NCI-H2227 (cell line): ENCODE measurements around the gene PPP2R1B.
"Not testable (repeated sequence)": the region's sequence is repeated elsewhere in the genome, so short reads cannot be mapped to it uniquely, and the experiment has no call there.

Source experiments
- DNase-seq: peaks from one replicate; lab custom pipeline; 2025; ENCODE audit not compliant: unreplicated experiment; lab: John Stamatoyannopoulos, UW

Gene PPP2R1B

GRCh38 chr11:111727431-111727830, 38.8 kb downstream of the PPP2R1B start:
- no peak for DNase-seq

GRCh38 chr11:111726301-111726713, 39.9 kb downstream of the PPP2R1B start:
- DNase-seq: no peak

- no peak for DNase-seq
These were observed 40.6 kb downstream of the PPP2R1B start for GRCh38 chr11:111725621-111726020.

- no peak for DNase-seq
These were observed 41.5 kb downstream of the PPP2R1B start for GRCh38 chr11:111724615-111725129.

GRCh38 chr11:111723595-111723994, 42.6 kb downstream of the PPP2R1B start:
- DNase-seq: no peak

GRCh38 chr11:111722501-111722900, 43.7 kb downstream of the PPP2R1B start:
- no peak for DNase-seq

GRCh38 chr11:111720801-111721494, 45.2 kb downstream of the PPP2R1B start:
- DNase-seq: no peak

- DNase-seq: no peak
These were observed 46.8 kb downstream of the PPP2R1B start for GRCh38 chr11:111719379-111719778.

GRCh38 chr11:111718859-111719258, 47.3 kb downstream of the PPP2R1B start:
- DNase-seq: no peak

- no peak for DNase-seq
These were observed 47.8 kb downstream of the PPP2R1B start for GRCh38 chr11:111718436-111718835.

GRCh38 chr11:111717660-111718059, 48.5 kb downstream of the PPP2R1B start:
- not testable (repeated sequence) for DNase-seq

- DNase-seq: no peak
These were observed 50.9 kb downstream of the PPP2R1B start for GRCh38 chr11:111715142-111715816.

- no peak for DNase-seq
These were observed 51.7 kb downstream of the PPP2R1B start for GRCh38 chr11:111714522-111714921.

- DNase-seq: no peak
These were observed 58.5 kb downstream of the PPP2R1B start for GRCh38 chr11:111707691-111708067.

GRCh38 chr11:111707039-111707690, 59.0 kb downstream of the PPP2R1B start:
- DNase-seq: no peak

- DNase-seq: no peak
These were observed 62.6 kb downstream of the PPP2R1B start for GRCh38 chr11:111703576-111703975.

GRCh38 chr11:111702623-111703022, 63.6 kb downstream of the PPP2R1B start:
- no peak for DNase-seq

GRCh38 chr11:111700162-111700561, 66.0 kb downstream of the PPP2R1B start:
- no peak for DNase-seq

GRCh38 chr11:111699579-111700156, 66.5 kb downstream of the PPP2R1B start:
- no peak for DNase-seq

- no peak for DNase-seq
These were observed 67.2 kb downstream of the PPP2R1B start for GRCh38 chr11:111698852-111699559.

GRCh38 chr11:111697933-111698371, 68.2 kb downstream of the PPP2R1B start:
- no peak for DNase-seq
